ENCODE data around the gene CDH13. TPM values are rescaled to one million over a fixed set of nuclear protein-coding genes. Genes with fewer than 3 reads are reported as not detected.

CDH13 gene
- total and polyA plus RNA-seq, 2 experiments from 2014 or later = 1.2 to 1.5 TPM

GRCh38 chr16:82878466-82878865 is 251.7 kb downstream of the CDH13 start:
- H3K27me3 ChIP-seq = no peaks in the 10 kb centered on the region

GRCh38 chr16:82880346-82880745 is 253.6 kb downstream of the CDH13 start:
- no peak for DNase-seq (ENCODE audit: low spot score)
- TF ChIP-seq CTCF (IDR thresholded peaks at IDR 0.05; ENCODE audit: poor library complexity) (no peak), EZH2 (IDR thresholded peaks at IDR 0.05; ENCODE audit: borderline replicate concordance) (no peak)
- no peak overlapping the region for H3K4me2 ChIP-seq
- no peaks in the 10 kb centered on the region for H3K4me1 ChIP-seq (ENCODE audit: insufficient read depth)
- H3K79me2 ChIP-seq = no peaks in the 10 kb centered on the region
- no peak overlapping the region for H2AFZ ChIP-seq
- H3K4me3 ChIP-seq = no peak overlapping the region
- no peaks in the 10 kb centered on the region for H3K9me3 ChIP-seq (ENCODE audit: low read depth)
- H3K36me3 ChIP-seq (replicated peaks; ENCODE audit: insufficient read depth, low read depth) = no peaks in the 10 kb centered on the region
- no peaks in the 10 kb centered on the region for H4K20me1 ChIP-seq (ENCODE audit: insufficient read depth, poor library complexity, severe bottlenecking)
- no peaks in the 10 kb centered on the region for H3K9me2 ChIP-seq (replicated peaks; ENCODE audit: insufficient read depth)
- H3K27me3 ChIP-seq = no peaks in the 10 kb centered on the region
- H3K27ac ChIP-seq = no peak overlapping the region
- 92% methylated on average over 4 of the region's 4 CpGs for WGBS (ENCODE audit: low lambda C conversion rate, missing lambda C conversion rate)

More at GRCh38 chr16:82878466-82878865, 251.7 kb downstream of the CDH13 start:
- Histone ChIP-seq H3K79me2 (no peaks in the 10 kb centered on the region), H3K36me3 (replicated peaks; ENCODE audit: insufficient read depth, low read depth) (no peaks in the 10 kb centered on the region), H4K20me1 (ENCODE audit: insufficient read depth, poor library complexity, severe bottlenecking) (no peaks in the 10 kb centered on the region), H3K4me1 (ENCODE audit: insufficient read depth) (no peaks in the 10 kb centered on the region), H3K4me3 (no peak overlapping the region), H3K9me2 (replicated peaks; ENCODE audit: insufficient read depth) (no peaks in the 10 kb centered on the region), H3K27ac (no peak overlapping the region), H3K4me2 (no peak overlapping the region), H2AFZ (no peak overlapping the region), H3K9me3 (ENCODE audit: low read depth) (no peaks in the 10 kb centered on the region)
- TF ChIP-seq EZH2phosphoT487 (IDR thresholded peaks at IDR 0.05; ENCODE audit: low read depth, severe bottlenecking, unreplicated experiment) = no peak
- TF ChIP-seq EZH2 (IDR thresholded peaks at IDR 0.05; ENCODE audit: borderline replicate concordance) = no peak
- no peak for TF ChIP-seq CTCF (IDR thresholded peaks at IDR 0.05; ENCODE audit: poor library complexity)
- 63% methylated on average over 5 of the region's 5 CpGs for WGBS (ENCODE audit: low lambda C conversion rate, missing lambda C conversion rate)
- DNase-seq (ENCODE audit: low spot score) = no peak

GRCh38 chr16:82881516-82881915 is 254.7 kb downstream of the CDH13 start:
- WGBS (ENCODE audit: low lambda C conversion rate, missing lambda C conversion rate) = 93% methylated on average over 3 of the region's 3 CpGs

More at GRCh38 chr16:82881516-82881915, 254.7 kb downstream of the CDH13 start:
- Histone ChIP-seq H3K9me3 (ENCODE audit: low read depth) (no peaks in the 10 kb centered on the region), H2AFZ (no peak overlapping the region), H4K20me1 (ENCODE audit: insufficient read depth, poor library complexity, severe bottlenecking) (no peaks in the 10 kb centered on the region), H3K4me3 (no peak overlapping the region), H3K36me3 (replicated peaks; ENCODE audit: insufficient read depth, low read depth) (no peaks in the 10 kb centered on the region), H3K27ac (no peak overlapping the region), H3K4me1 (ENCODE audit: insufficient read depth) (no peaks in the 10 kb centered on the region), H3K79me2 (no peaks in the 10 kb centered on the region), H3K9me2 (replicated peaks; ENCODE audit: insufficient read depth) (no peaks in the 10 kb centered on the region), H3K4me2 (no peak overlapping the region), H3K27me3 (no peaks in the 10 kb centered on the region)
- no peak for TF ChIP-seq CTCF (IDR thresholded peaks at IDR 0.05; ENCODE audit: poor library complexity)
- TF ChIP-seq EZH2phosphoT487 (IDR thresholded peaks at IDR 0.05; ENCODE audit: low read depth, severe bottlenecking, unreplicated experiment) = no peak
- no peak for TF ChIP-seq EZH2 (IDR thresholded peaks at IDR 0.05; ENCODE audit: borderline replicate concordance)
- DNase-seq (ENCODE audit: low spot score) = no peak

All from hepatocyte (in vitro differentiated cells).